SU-DHL-6 (cell line): ENCODE measurements around the gene SPRED2.

Source experiments
- EZH2phosphoT487 ChIP-seq: fragments of 200-600 bp; sonication (generic), shearing (Covaris generic); conservative IDR thresholded peaks from 2 replicates; pipeline ENCODE4 v1.6.1; 2018; ENCODE audit warnings: mild to moderate bottlenecking, antibody characterized with exemption, low read length, moderate library complexity, mixed read lengths
- TF ChIP-seq, protein P1 (sequence below): fragments of 200-600 bp; sonication (generic); IDR thresholded peaks from one replicate; pipeline ENCODE4 v1.5.1; 2017; ENCODE audit warnings: antibody characterized with exemption, mild to moderate bottlenecking, low read length, moderate library complexity; ENCODE audit not compliant: insufficient read depth, poor library complexity, severe bottlenecking

GRCh38 chr2:65425276-65425675 lies 7.1 kb downstream of the SPRED2 start:
- TF ChIP-seq, protein P1, sequence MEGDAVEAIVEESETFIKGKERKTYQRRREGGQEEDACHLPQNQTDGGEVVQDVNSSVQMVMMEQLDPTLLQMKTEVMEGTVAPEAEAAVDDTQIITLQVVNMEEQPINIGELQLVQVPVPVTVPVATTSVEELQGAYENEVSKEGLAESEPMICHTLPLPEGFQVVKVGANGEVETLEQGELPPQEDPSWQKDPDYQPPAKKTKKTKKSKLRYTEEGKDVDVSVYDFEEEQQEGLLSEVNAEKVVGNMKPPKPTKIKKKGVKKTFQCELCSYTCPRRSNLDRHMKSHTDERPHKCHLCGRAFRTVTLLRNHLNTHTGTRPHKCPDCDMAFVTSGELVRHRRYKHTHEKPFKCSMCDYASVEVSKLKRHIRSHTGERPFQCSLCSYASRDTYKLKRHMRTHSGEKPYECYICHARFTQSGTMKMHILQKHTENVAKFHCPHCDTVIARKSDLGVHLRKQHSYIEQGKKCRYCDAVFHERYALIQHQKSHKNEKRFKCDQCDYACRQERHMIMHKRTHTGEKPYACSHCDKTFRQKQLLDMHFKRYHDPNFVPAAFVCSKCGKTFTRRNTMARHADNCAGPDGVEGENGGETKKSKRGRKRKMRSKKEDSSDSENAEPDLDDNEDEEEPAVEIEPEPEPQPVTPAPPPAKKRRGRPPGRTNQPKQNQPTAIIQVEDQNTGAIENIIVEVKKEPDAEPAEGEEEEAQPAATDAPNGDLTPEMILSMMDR, result no peak
- no peak for TF ChIP-seq EZH2phosphoT487
